GM19035 (cell line): ENCODE measurements around the gene TBC1D25.

Experiments used
- ATAC-seq: cut with Tn5 transposase; IDR thresholded peaks from one replicate; pipeline ENCODE4 v1.9.1; 2021; ENCODE audit not compliant: unreplicated experiment

The TBC1D25 gene

GRCh38 chrX:48599341-48599740 lies 59.8 kb downstream of the TBC1D25 start:
- no peak for ATAC-seq

DNA sequence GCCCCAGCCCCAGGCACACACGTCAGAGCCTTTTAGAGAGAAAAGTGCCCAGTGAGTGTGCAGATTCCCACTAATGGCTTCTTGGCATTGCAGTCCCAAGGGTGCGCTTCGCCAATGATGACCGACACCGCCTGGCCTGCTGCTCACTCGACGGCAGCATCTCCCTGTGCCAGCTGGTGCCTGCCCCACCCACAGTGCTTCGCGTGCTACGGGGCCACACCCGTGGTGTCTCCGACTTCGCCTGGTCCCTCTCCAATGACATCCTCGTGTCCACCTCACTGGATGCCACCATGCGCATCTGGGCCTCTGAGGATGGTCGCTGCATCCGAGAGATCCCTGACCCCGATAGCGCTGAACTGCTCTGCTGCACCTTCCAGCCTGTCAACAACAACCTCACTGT lies 60.7 kb downstream of the TBC1D25 start:
- ATAC-seq: no peak

DNA sequence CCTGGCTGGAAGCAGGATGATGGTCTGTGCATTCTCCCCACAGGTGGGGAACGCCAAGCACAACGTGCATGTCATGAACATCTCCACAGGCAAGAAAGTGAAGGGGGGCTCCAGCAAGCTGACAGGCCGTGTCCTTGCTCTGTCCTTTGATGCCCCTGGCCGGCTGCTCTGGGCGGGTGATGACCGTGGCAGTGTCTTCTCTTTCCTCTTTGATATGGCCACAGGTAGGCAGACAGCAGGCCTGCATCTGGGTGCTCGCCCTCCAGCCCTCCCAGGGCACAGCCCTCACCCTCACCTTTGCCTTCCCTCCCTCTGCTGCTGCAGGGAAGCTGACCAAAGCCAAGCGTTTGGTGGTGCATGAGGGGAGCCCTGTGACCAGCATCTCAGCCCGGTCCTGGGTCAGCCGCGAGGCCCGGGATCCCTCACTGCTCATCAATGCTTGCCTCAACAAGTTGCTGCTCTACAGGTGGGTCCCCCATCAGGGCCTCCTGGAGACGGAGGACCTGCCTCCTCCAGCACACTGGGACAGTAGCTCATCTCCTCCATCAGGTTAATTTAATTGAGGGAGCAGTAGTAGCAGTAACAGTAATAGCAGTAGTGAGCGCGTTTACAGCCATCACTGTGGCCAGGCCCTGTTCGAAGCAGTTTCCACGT lies 62.4 kb downstream of the TBC1D25 start:
- ATAC-seq: no peak

- no peak for ATAC-seq
Observed at GRCh38 chrX:48604701-48605100, 65.2 kb downstream of the TBC1D25 start.

- ATAC-seq: no peak
Observed at GRCh38 chrX:48606091-48606490, 66.6 kb downstream of the TBC1D25 start.

GRCh38 chrX:48611703-48612102 lies 72.2 kb downstream of the TBC1D25 start:
- ATAC-seq: no peak
